Loucy (cell line): ENCODE measurements around the gene CORO1A.
"Not testable (repeated sequence)": the region's sequence is repeated elsewhere in the genome, so short reads cannot be mapped to it uniquely, and the experiment has no call there.

Experiments
- H2AFZ ChIP-seq: fragments of 200-600 bp; sonication (generic); 2 replicates; pipeline ENCODE4 v1.6.0; 2016; ENCODE audit warnings: antibody characterized with exemption, mild to moderate bottlenecking, low read length, moderate library complexity
- H3F3A ChIP-seq: fragments of 200-600 bp; 2 replicates; pipeline ENCODE4 v1.6.0; 2016; ENCODE audit warnings: antibody characterized with exemption, low read depth, mild to moderate bottlenecking
- H3K27me3 ChIP-seq: fragments of 200-600 bp; sonication (generic); 2 replicates; pipeline ENCODE4 v1.6.1; 2014; ENCODE audit warnings: low read length, mild to moderate bottlenecking; ENCODE audit not compliant: insufficient read depth, poor library complexity, severe bottlenecking
- H3K36me3 ChIP-seq: fragments of 200-600 bp; sonication (generic); 2 replicates; pipeline ENCODE4 v1.6.1; 2016; ENCODE audit warnings: low read length; ENCODE audit not compliant: insufficient read depth
- H3K4me1 ChIP-seq: fragments of 200-600 bp; sonication (generic); 2 replicates; pipeline ENCODE4 v1.5.1; 2014; ENCODE audit warnings: low read length, mild to moderate bottlenecking; ENCODE audit not compliant: insufficient read depth, poor library complexity, severe bottlenecking
- H3K4me2 ChIP-seq: fragments of 200-600 bp; sonication (generic); 2 replicates; pipeline ENCODE4 v1.6.0; 2014; ENCODE audit warnings: antibody characterized with exemption, low read length, low read depth, mild to moderate bottlenecking; ENCODE audit not compliant: poor library complexity, severe bottlenecking
- H3K4me3 ChIP-seq: fragments of 200-600 bp; sonication (generic); 2 replicates; pipeline ENCODE4 v1.5.1; 2014; ENCODE audit warnings: low read length, mild to moderate bottlenecking, mixed read lengths; ENCODE audit not compliant: poor library complexity, severe bottlenecking
- H3K79me2 ChIP-seq: fragments of 200-600 bp; sonication (generic); 2 replicates; pipeline ENCODE4 v1.6.1; 2014; ENCODE audit warnings: low read length; ENCODE audit not compliant: insufficient read depth
- H3K9ac ChIP-seq: fragments of 200-600 bp; sonication (generic); 2 replicates; pipeline ENCODE4 v1.6.0; 2014; ENCODE audit warnings: mild to moderate bottlenecking, low read depth, low read length, moderate library complexity; ENCODE audit not compliant: poor library complexity, severe bottlenecking
- H3K9me2 ChIP-seq: fragments of 200-600 bp; sonication (generic); replicated peaks from 2 replicates; pipeline ENCODE4 v1.6.1; 2016; ENCODE audit warnings: low read depth, low read length, mixed read lengths
- H3K9me3 ChIP-seq: fragments of 200-600 bp; sonication (generic); 2 replicates; pipeline ENCODE4 v1.6.1; 2014; ENCODE audit warnings: mild to moderate bottlenecking, antibody characterized with exemption, low read length, low read depth; ENCODE audit not compliant: insufficient read depth
- H4K20me1 ChIP-seq: fragments of 200-600 bp; sonication (generic); 2 replicates; pipeline ENCODE4 v1.6.0; 2014; ENCODE audit warnings: antibody characterized with exemption, low read length, mild to moderate bottlenecking; ENCODE audit not compliant: insufficient read depth, poor library complexity, severe bottlenecking
- EZH2phosphoT487 ChIP-seq: fragments of 200-600 bp; IDR thresholded peaks from 2 replicates; pipeline ENCODE4 v1.6.1; 2018; ENCODE audit warnings: antibody characterized with exemption, mild to moderate bottlenecking, moderate library complexity, borderline replicate concordance
- TF ChIP-seq, protein P1 (sequence below): fragments of 200-600 bp; sonication (generic); conservative IDR thresholded peaks from 2 replicates; pipeline ENCODE4 v1.5.1; 2014; ENCODE audit warnings: mild to moderate bottlenecking, antibody characterized with exemption, low read length

The CORO1A gene

DNA sequence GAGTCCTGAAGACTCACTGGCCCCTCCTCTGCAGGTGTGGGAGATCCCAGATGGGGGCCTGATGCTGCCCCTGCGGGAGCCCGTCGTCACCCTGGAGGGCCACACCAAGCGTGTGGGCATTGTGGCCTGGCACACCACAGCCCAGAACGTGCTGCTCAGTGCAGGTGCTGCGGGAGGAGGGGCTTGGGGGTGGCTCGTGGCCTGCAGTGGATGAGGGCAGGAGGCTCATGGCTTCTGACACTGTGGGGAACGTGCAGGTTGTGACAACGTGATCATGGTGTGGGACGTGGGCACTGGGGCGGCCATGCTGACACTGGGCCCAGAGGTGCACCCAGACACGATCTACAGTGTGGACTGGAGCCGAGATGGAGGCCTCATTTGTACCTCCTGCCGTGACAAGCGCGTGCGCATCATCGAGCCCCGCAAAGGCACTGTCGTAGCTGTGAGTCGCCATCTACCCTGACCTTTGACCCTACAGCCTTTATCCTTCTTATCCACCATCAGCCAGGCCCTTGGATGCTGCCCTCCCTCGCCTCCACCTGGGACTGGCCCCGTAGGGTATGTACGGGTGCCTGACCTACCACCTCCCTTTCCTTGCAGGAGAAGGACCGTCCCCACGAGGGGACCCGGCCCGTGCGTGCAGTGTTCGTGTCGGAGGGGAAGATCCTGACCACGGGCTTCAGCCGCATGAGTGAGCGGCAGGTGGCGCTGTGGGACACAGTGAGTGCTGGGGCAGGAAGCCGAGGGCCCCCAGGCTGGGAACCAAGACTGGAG, 3.6 kb downstream of the CORO1A start:
- H3K4me1 ChIP-seq: peaks cover 33% of the 10 kb centered on the region

GRCh38 chr16:30187556-30187865, 4.1 kb downstream of the CORO1A start:
- Histone ChIP-seq H3K4me2 (peak overlapping the region; percentile 100), H3K4me1 (peaks cover 32% of the 10 kb centered on the region), H3K79me2 (peaks cover 52% of the 10 kb centered on the region), H3K27me3 (no peaks in the 10 kb centered on the region), H3K9ac (peak overlapping the region; percentile 100), H3F3A (peaks cover 7% of the 10 kb centered on the region; the same call in 1 of the 2 replicates), H4K20me1 (peaks cover 22% of the 10 kb centered on the region), H3K4me3 (peak overlapping the region; percentile 96), H3K9me3 (no peaks in the 10 kb centered on the region), H2AFZ (no peak overlapping the region), H3K36me3 (peaks cover 14% of the 10 kb centered on the region; the same call in 1 of the 2 replicates), H3K9me2 (no peaks in the 10 kb centered on the region)
- TF ChIP-seq, protein P1, sequence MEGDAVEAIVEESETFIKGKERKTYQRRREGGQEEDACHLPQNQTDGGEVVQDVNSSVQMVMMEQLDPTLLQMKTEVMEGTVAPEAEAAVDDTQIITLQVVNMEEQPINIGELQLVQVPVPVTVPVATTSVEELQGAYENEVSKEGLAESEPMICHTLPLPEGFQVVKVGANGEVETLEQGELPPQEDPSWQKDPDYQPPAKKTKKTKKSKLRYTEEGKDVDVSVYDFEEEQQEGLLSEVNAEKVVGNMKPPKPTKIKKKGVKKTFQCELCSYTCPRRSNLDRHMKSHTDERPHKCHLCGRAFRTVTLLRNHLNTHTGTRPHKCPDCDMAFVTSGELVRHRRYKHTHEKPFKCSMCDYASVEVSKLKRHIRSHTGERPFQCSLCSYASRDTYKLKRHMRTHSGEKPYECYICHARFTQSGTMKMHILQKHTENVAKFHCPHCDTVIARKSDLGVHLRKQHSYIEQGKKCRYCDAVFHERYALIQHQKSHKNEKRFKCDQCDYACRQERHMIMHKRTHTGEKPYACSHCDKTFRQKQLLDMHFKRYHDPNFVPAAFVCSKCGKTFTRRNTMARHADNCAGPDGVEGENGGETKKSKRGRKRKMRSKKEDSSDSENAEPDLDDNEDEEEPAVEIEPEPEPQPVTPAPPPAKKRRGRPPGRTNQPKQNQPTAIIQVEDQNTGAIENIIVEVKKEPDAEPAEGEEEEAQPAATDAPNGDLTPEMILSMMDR: no peak
- no peak for TF ChIP-seq EZH2phosphoT487

More for the DNA sequence above, 3.6 kb downstream of the CORO1A start:
- Histone ChIP-seq H3K36me3 (peaks cover 14% of the 10 kb centered on the region; the same call in 1 of the 2 replicates), H3K79me2 (peaks cover 53% of the 10 kb centered on the region), H3K4me2 (peak overlapping the region; percentile 100), H2AFZ (no peak overlapping the region), H3K9me3 (no peaks in the 10 kb centered on the region), H3K9ac (peak overlapping the region; percentile 100), H4K20me1 (peaks cover 22% of the 10 kb centered on the region), H3K27me3 (no peaks in the 10 kb centered on the region), H3K9me2 (no peaks in the 10 kb centered on the region), H3K4me3 (peak overlapping the region; percentile 96), H3F3A (peaks cover 7% of the 10 kb centered on the region; the same call in 1 of the 2 replicates)
- TF ChIP-seq, protein P1: peak; percentile 85
- TF ChIP-seq EZH2phosphoT487: no peak

DNA sequence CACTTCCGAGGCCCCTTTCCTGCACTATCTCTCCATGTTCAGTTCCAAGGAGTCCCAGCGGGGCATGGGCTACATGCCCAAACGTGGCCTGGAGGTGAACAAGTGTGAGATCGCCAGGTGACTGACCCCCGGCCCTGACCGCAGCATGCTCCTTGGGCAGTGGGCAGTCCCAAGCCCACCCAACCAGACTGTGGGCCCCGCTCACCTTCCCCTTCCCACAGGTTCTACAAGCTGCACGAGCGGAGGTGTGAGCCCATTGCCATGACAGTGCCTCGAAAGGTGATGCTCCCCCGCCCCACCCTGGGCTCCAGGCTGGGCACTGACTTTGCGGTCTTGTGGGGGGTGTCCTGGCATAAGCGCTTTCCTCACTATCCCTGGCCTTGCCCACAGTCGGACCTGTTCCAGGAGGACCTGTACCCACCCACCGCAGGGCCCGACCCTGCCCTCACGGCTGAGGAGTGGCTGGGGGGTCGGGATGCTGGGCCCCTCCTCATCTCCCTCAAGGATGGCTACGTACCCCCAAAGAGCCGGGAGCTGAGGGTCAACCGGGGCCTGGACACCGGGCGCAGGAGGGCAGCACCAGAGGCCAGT, 4.7 kb downstream of the CORO1A start:
- Histone ChIP-seq H3K9me3 (no peaks in the 10 kb centered on the region), H2AFZ (no peak overlapping the region), H3K4me3 (peak overlapping the region; percentile 96), H3K4me2 (peak overlapping the region; percentile 100), H3K79me2 (peaks cover 49% of the 10 kb centered on the region), H3F3A (peaks cover 7% of the 10 kb centered on the region; the same call in 1 of the 2 replicates), H3K36me3 (peaks cover 14% of the 10 kb centered on the region; the same call in 1 of the 2 replicates), H4K20me1 (peaks cover 22% of the 10 kb centered on the region), H3K27me3 (no peaks in the 10 kb centered on the region), H3K4me1 (peaks cover 28% of the 10 kb centered on the region), H3K9me2 (no peaks in the 10 kb centered on the region), H3K9ac (no peak overlapping the region)
- no peak for TF ChIP-seq EZH2phosphoT487
- TF ChIP-seq, protein P1: no peak

DNA sequence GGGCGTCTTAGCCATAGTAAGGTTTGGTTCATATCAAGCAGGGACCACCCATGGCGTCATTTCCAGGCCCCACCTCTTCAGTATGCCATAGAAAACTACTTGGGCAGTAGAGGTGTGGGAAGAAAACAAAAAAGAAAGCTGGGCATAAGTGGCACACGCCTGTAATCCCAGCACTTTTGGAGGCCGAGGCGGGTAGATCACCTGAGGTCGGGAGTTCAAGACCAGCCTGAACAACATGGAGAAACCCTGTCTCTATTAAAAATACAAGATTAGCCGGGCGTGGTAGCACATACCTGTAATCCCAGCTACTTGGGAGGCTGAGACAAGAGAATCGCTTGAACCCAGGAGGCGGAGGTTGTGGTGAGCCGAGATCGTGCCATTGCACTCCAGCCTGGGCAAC, 7.8 kb downstream of the CORO1A start:
- not testable (repeated sequence) for H3F3A ChIP-seq, H3K9ac ChIP-seq, H2AFZ ChIP-seq, H3K4me3 ChIP-seq, H3K4me2 ChIP-seq, H3K27me3 ChIP-seq, H3K9me2 ChIP-seq, H3K9me3 ChIP-seq
- peaks cover 14% of the 10 kb centered on the region for H4K20me1 ChIP-seq
- H3K36me3 ChIP-seq: peaks cover 14% of the 10 kb centered on the region; the same call in 1 of the 2 replicates
- H3K79me2 ChIP-seq: peaks cover 22% of the 10 kb centered on the region
- peaks cover 13% of the 10 kb centered on the region for H3K4me1 ChIP-seq

- not testable (repeated sequence) for H2AFZ ChIP-seq, H3K79me2 ChIP-seq, H3K27me3 ChIP-seq, H3K4me3 ChIP-seq, H3K9me3 ChIP-seq, H3K9ac ChIP-seq, H3K4me1 ChIP-seq, H3F3A ChIP-seq, H3K36me3 ChIP-seq, H3K4me2 ChIP-seq, H4K20me1 ChIP-seq, H3K9me2 ChIP-seq
These were observed 9.7 kb downstream of the CORO1A start for GRCh38 chr16:30193098-30193497.
